HEK293 (cell line): ENCODE data around the gene MEST.

Source experiments
- ZBTB1 ChIP-seq: fragments of 450-650 bp; formaldehyde crosslinking; IDR thresholded peaks from 2 replicates; pipeline ENCODE4 v1.5.1; 2016; ENCODE audit warnings: missing biosample characterization, missing genetic modification characterization
- ZNF132 ChIP-seq: fragments of 450-650 bp; formaldehyde crosslinking; IDR thresholded peaks from 2 replicates; pipeline ENCODE4 v1.5.1; 2017; ENCODE audit warnings: missing biosample characterization, missing genetic modification characterization, borderline replicate concordance
- TF ChIP-seq, protein P1 (sequence below): fragments of 450-650 bp; formaldehyde crosslinking; IDR thresholded peaks from 2 replicates; pipeline ENCODE4 v1.5.1; 2016; ENCODE audit warnings: missing biosample characterization, missing genetic modification characterization

DNA sequence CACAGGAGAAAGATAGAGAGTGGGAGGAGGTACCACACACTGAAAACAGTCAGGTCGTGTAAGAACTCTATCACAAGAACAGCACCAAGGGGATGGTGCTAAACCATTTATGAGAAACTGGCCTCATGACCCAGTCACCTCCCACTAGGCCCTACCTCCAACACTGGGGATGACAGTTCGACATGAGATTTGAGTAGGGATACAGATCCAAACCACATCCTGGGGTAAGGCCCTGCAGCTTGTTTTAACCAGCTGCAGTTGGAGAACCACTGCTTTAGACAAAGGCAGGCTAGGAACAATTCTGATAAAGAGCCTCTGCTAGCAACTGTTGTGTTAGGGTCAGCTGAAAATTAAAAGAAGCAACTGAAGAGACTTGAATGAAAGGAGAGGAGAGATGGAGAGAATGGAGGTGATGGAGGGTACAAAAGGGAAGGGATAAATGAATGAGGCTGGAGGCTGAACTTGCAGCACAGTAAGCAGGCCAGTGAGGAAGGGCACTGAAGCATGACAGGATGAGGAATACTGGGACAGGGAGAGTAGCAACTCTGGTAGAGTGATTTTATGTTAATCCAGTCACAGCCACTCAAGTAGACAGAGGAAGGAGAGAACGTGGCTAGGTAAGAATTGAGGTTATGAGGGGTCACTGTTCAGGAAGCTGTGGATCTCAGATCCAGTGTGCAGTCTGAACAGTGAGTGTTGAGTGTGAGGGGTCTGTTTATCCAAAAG lies 23.6 kb downstream of the MEST start:
- TF ChIP-seq ZNF132 (tag by site-specific recombination) (no peak), ZBTB1 (tag by site-specific recombination) (no peak)
- TF ChIP-seq, protein P1, sequence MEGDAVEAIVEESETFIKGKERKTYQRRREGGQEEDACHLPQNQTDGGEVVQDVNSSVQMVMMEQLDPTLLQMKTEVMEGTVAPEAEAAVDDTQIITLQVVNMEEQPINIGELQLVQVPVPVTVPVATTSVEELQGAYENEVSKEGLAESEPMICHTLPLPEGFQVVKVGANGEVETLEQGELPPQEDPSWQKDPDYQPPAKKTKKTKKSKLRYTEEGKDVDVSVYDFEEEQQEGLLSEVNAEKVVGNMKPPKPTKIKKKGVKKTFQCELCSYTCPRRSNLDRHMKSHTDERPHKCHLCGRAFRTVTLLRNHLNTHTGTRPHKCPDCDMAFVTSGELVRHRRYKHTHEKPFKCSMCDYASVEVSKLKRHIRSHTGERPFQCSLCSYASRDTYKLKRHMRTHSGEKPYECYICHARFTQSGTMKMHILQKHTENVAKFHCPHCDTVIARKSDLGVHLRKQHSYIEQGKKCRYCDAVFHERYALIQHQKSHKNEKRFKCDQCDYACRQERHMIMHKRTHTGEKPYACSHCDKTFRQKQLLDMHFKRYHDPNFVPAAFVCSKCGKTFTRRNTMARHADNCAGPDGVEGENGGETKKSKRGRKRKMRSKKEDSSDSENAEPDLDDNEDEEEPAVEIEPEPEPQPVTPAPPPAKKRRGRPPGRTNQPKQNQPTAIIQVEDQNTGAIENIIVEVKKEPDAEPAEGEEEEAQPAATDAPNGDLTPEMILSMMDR: no peak
